Kidney epithelial cell (primary cell): ENCODE measurements around the gene EFCAB11. TPM values are rescaled to one million over a fixed set of nuclear protein-coding genes. Genes with fewer than 3 reads are reported as not detected.

ENCODE experiments used
- DNase-seq: peaks from one replicate; pipeline ENCODE4 v3.0.0-alpha.2; 2010; ENCODE audit warnings: low read depth
- H3K27me3 ChIP-seq: 2 replicates; pipeline ENCODE4 v1.6.0; 2011; ENCODE audit warnings: low read length; ENCODE audit not compliant: control insufficient read depth, insufficient read depth
- H3K36me3 ChIP-seq: 2 replicates; pipeline ENCODE4 v1.5.1; 2011; ENCODE audit warnings: low read length; ENCODE audit not compliant: control insufficient read depth, insufficient read depth
- H3K4me3 ChIP-seq: 2 replicates; pipeline ENCODE4 v1.5.1; 2011; ENCODE audit warnings: low read depth, mild to moderate bottlenecking, control low read depth, low read length
- CTCF ChIP-seq: IDR thresholded peaks from 2 replicates; pipeline ENCODE4 v1.5.1; 2011; ENCODE audit warnings: mild to moderate bottlenecking, moderate library complexity, low read length, control low read depth, inconsistent platforms; ENCODE audit not compliant: insufficient read depth, poor library complexity, severe bottlenecking
- total RNA-seq: library from RNA; depleted of rRNA; stranded (reverse); fragments of >200 nt; gene quantifications from 2 replicates; pipeline ENCODE4 v1.2.3, GENCODE V29; 2015

The EFCAB11 gene
- total RNA-seq, 1 donor from 2014 or later: 12.8 TPM

GRCh38 chr14:89842837-89843236 is 111.7 kb downstream of the EFCAB11 start:
- no peak for TF ChIP-seq CTCF
- Histone ChIP-seq H3K4me3 (no peak overlapping the region), H3K36me3 (no peaks in the 10 kb centered on the region), H3K27me3 (no peaks in the 10 kb centered on the region)
- DNase-seq: no peak

- no peaks in the 10 kb centered on the region for H3K36me3 ChIP-seq
- H3K4me3 ChIP-seq: no peak overlapping the region
- no peak for TF ChIP-seq CTCF
- H3K27me3 ChIP-seq: no peaks in the 10 kb centered on the region
- DNase-seq: no peak
These were observed 112.7 kb downstream of the EFCAB11 start for GRCh38 chr14:89841851-89842250.

GRCh38 chr14:89836830-89837469 is 117.6 kb downstream of the EFCAB11 start:
- TF ChIP-seq CTCF: no peak
- Histone ChIP-seq H3K36me3 (no peaks in the 10 kb centered on the region), H3K4me3 (no peak overlapping the region), H3K27me3 (no peaks in the 10 kb centered on the region)
- DNase-seq: no peak

- Histone ChIP-seq H3K36me3 (no peaks in the 10 kb centered on the region), H3K27me3 (no peaks in the 10 kb centered on the region), H3K4me3 (no peak overlapping the region)
- DNase-seq: no peak
- TF ChIP-seq CTCF: no peak
These were observed 120.9 kb downstream of the EFCAB11 start for GRCh38 chr14:89833661-89834060.

- DNase-seq: no peak
- Histone ChIP-seq H3K36me3 (no peaks in the 10 kb centered on the region), H3K4me3 (no peak overlapping the region), H3K27me3 (no peaks in the 10 kb centered on the region)
- no peak for TF ChIP-seq CTCF
These were observed 121.4 kb downstream of the EFCAB11 start for GRCh38 chr14:89833120-89833532.
